Prostate gland (tissue), 2 donors: ENCODE measurements around the gene ARSG.

ENCODE experiments used
- CTCF ChIP-seq, 4 experiments: fragments of 200-600 bp in 2 of 4; fragments of 450-650 bp in 2 of 4; sonication (generic) in 2 of 4; IDR thresholded peaks; 1 replicate in 3 of 4; 2 replicates in 1 of 4; pipeline ENCODE4 v1.5.1; 2016 to 2019; ENCODE audit warnings: antibody characterized with exemption in 4 of 4, mild to moderate bottlenecking in 2 of 4, moderate library complexity in 2 of 4
- POLR2A ChIP-seq: fragments of 450-650 bp; IDR thresholded peaks from one replicate; pipeline ENCODE4 v1.6.1; 2016; ENCODE audit warnings: antibody characterized with exemption, mild to moderate bottlenecking
- POLR2AphosphoS5 ChIP-seq: sonication (generic); formaldehyde crosslinking; IDR thresholded peaks from one replicate; pipeline ENCODE4 v1.6.1; 2017; ENCODE audit warnings: antibody characterized with exemption

GRCh38 chr17:68344701-68345136 is 53.4 kb downstream of the ARSG start:
- TF ChIP-seq CTCF (IDR thresholded peaks at IDR 0.05) (no peak), POLR2A (no peak), POLR2AphosphoS5 (no peak)
